Activated CD4-positive, alpha-beta T cell treated with anti-CD3 and anti-CD28 coated beads for 48 hours (primary cell): Measurements from ENCODE around the gene ELOB.

ENCODE experiments used
- DNase-seq: peaks from one replicate; pipeline ENCODE4 v3.0.0-alpha.2; 2020

ELOB gene

GRCh38 chr16:2777231-2777902 is at the start of gene ELOB:
Gene ELOB, minus strand, starts transcription at chr16:2777280. Its CDS starts 41 bp downstream, at chr16:2777239.
- peak; percentile 92 for DNase-seq

GRCh38 chr16:2825906-2826305 is 48.8 kb upstream of the ELOB start:
- DNase-seq = no peak

- no peak for DNase-seq
Observed at GRCh38 chr16:2825049-2825742, 48.1 kb upstream of the ELOB start.

GRCh38 chr16:2824626-2825025 is 47.5 kb upstream of the ELOB start:
- DNase-seq = no peak

- no peak for DNase-seq
Observed at GRCh38 chr16:2822496-2822895, 45.4 kb upstream of the ELOB start.

GRCh38 chr16:2822158-2822495 is 45.0 kb upstream of the ELOB start:
- no peak for DNase-seq

- no peak for DNase-seq
Observed at GRCh38 chr16:2821487-2822157, 44.5 kb upstream of the ELOB start.

GRCh38 chr16:2820836-2821486 is 43.9 kb upstream of the ELOB start:
- DNase-seq = no peak

- DNase-seq = no peak
Observed at GRCh38 chr16:2819939-2820835, 43.1 kb upstream of the ELOB start.

GRCh38 chr16:2819179-2819938 is 42.3 kb upstream of the ELOB start:
- DNase-seq = no peak

GRCh38 chr16:2818272-2818876 is 41.3 kb upstream of the ELOB start:
- DNase-seq = no peak

- DNase-seq = no peak
Observed at GRCh38 chr16:2817340-2818271, 40.5 kb upstream of the ELOB start.

GRCh38 chr16:2816751-2817339 is 39.8 kb upstream of the ELOB start, which contains the start of gene PRSS21:
Gene PRSS21, plus strand, starts transcription at chr16:2817237. Its CDS starts 32 bp downstream, at chr16:2817269.
- DNase-seq = peak; percentile 58

GRCh38 chr16:2815299-2815771 is 38.3 kb upstream of the ELOB start:
- DNase-seq = no peak

GRCh38 chr16:2814551-2815298 is 37.6 kb upstream of the ELOB start:
- no peak for DNase-seq

- DNase-seq = no peak
Observed at GRCh38 chr16:2813771-2814221, 36.7 kb upstream of the ELOB start.

GRCh38 chr16:2811703-2812471 is 34.8 kb upstream of the ELOB start:
- DNase-seq = no peak

- no peak for DNase-seq
Observed at GRCh38 chr16:2810651-2811050, 33.6 kb upstream of the ELOB start.
